Activated gamma-delta T cell treated with Interleukin-2 at 50 U/mL for 16 hours (primary cell): ENCODE results near the gene C17orf67.

Experiments
- DNase-seq: peaks from one replicate; pipeline ENCODE4 v3.0.0-alpha.2; 2020

Gene C17orf67

GRCh38 chr17:56804454-56804853 lies 29.3 kb downstream of the C17orf67 start:
- DNase-seq: no peak

GRCh38 chr17:56803071-56803470 lies 30.6 kb downstream of the C17orf67 start:
- no peak for DNase-seq

GRCh38 chr17:56801459-56802178 lies 32.1 kb downstream of the C17orf67 start:
- DNase-seq: no peak

GRCh38 chr17:56798916-56799315 lies 34.8 kb downstream of the C17orf67 start:
- DNase-seq: no peak

GRCh38 chr17:56796536-56796935 lies 37.2 kb downstream of the C17orf67 start:
- no peak for DNase-seq

GRCh38 chr17:56795221-56795865 lies 38.4 kb downstream of the C17orf67 start:
- no peak for DNase-seq

GRCh38 chr17:56793957-56794356 lies 39.8 kb downstream of the C17orf67 start:
- no peak for DNase-seq

GRCh38 chr17:56793531-56793930 lies 40.2 kb downstream of the C17orf67 start:
- DNase-seq: no peak

GRCh38 chr17:56792267-56792666 lies 41.5 kb downstream of the C17orf67 start:
- DNase-seq: no peak

- DNase-seq: peak; percentile 22
Observed at GRCh38 chr17:56786989-56787482, 46.7 kb downstream of the C17orf67 start.

- DNase-seq: no peak
Observed at GRCh38 chr17:56785997-56786680, 47.6 kb downstream of the C17orf67 start.

- no peak for DNase-seq
Observed at GRCh38 chr17:56785405-56785804, 48.3 kb downstream of the C17orf67 start.

- no peak for DNase-seq
Observed at GRCh38 chr17:56782338-56782737, 51.4 kb downstream of the C17orf67 start.

- DNase-seq: no peak
Observed at GRCh38 chr17:56781906-56782305, 51.8 kb downstream of the C17orf67 start.

- DNase-seq: peak; percentile 84
Observed at GRCh38 chr17:56779898-56780777, 53.6 kb downstream of the C17orf67 start.

GRCh38 chr17:56779322-56779721 lies 54.4 kb downstream of the C17orf67 start:
- DNase-seq: no peak

- no peak for DNase-seq
Observed at GRCh38 chr17:56778898-56779297, 54.8 kb downstream of the C17orf67 start.

GRCh38 chr17:56777859-56778258 lies 55.9 kb downstream of the C17orf67 start:
- DNase-seq: no peak

- no peak for DNase-seq
Observed at GRCh38 chr17:56774650-56775049, 59.1 kb downstream of the C17orf67 start.

- no peak for DNase-seq
Observed at GRCh38 chr17:56773124-56773523, 60.6 kb downstream of the C17orf67 start.

- DNase-seq: no peak
Observed at GRCh38 chr17:56772442-56772841, 61.3 kb downstream of the C17orf67 start.

GRCh38 chr17:56771975-56772374 lies 61.7 kb downstream of the C17orf67 start:
- DNase-seq: no peak

GRCh38 chr17:56771563-56771962 lies 62.2 kb downstream of the C17orf67 start:
- DNase-seq: no peak
